Measurements from ENCODE around the gene GIT2.

DNA sequence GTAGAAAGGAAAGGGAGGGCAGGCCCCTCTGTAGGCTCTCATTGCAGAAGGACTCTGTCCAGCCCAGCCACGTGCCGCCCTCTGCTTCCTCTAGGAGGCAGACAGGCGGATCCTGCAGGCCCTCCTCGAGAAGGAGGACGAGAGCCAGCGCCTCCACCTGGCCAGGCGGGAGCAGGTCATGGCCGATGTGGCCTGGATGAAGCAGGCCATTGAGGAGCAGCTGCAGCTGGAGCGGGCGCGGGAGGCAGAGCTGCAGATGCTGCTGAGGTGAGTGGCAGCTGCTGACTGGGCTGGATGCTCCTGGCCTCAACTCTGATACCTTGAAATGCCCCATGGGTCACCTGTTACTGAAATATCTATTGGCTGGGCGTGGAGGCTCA is 85.2 kb downstream of the GIT2 start:
- TF ChIP-seq POLR2A (IDR thresholded peaks at IDR 0.05; ENCODE audit: low read length) (no peak), GATA1 (IDR thresholded peaks at IDR 0.05; ENCODE audit: low read depth, low read length) (no peak)

Data from erythroblast (primary cell).